Liver (tissue), 9 donors: ENCODE results near the gene FAIM2. TPM values are rescaled to one million over a fixed set of nuclear protein-coding genes. Genes with fewer than 3 reads are reported as not detected.

Experiments
- DNase-seq: peaks from one replicate; pipeline ENCODE4 v3.0.0-alpha.2; 2017; ENCODE audit warnings: low spot score
- H3K27ac ChIP-seq, 2 donors: one replicate each; pipeline ENCODE4 v1.7.0; 2013; ENCODE audit warnings: inconsistent platforms in 2 of 2, low read length in 2 of 2, control low read depth in 1 of 2, low read depth in 1 of 2, mild to moderate bottlenecking in 1 of 2
- H3K27me3 ChIP-seq, 4 donors: one replicate each; pipeline versions ENCODE4 v1.6.1 to v1.7.0; 2013; ENCODE audit warnings: low read length in 3 of 4, inconsistent platforms in 1 of 4, mild to moderate bottlenecking in 1 of 4, moderate library complexity in 1 of 4; ENCODE audit not compliant: control insufficient read depth in 4 of 4, insufficient read depth in 4 of 4
- H3K36me3 ChIP-seq, 4 donors: one replicate each; pipeline versions ENCODE4 v1.6.1 to v1.7.0; 2013; ENCODE audit warnings: low read length in 3 of 4, mild to moderate bottlenecking in 3 of 4, low read depth in 1 of 4, moderate library complexity in 1 of 4; ENCODE audit not compliant: control insufficient read depth in 4 of 4, insufficient read depth in 3 of 4
- H3K4me1 ChIP-seq, 4 donors: one replicate each; pipeline versions ENCODE4 v1.6.1 to v1.7.0; 2013; ENCODE audit warnings: low read length in 3 of 4, mild to moderate bottlenecking in 3 of 4, moderate library complexity in 1 of 4; ENCODE audit not compliant: control insufficient read depth in 4 of 4, insufficient read depth in 4 of 4
- H3K4me3 ChIP-seq, 3 donors: one replicate each; pipeline versions ENCODE4 v1.6.1 to v1.7.0; 2013; ENCODE audit warnings: low read length in 3 of 3, control low read depth in 1 of 3, low read depth in 1 of 3, mild to moderate bottlenecking in 1 of 3
- H3K9ac ChIP-seq, 2 donors: one replicate each; pipeline ENCODE4 v1.7.0; 2013; ENCODE audit warnings: low read length in 2 of 2, mild to moderate bottlenecking in 2 of 2, moderate library complexity in 2 of 2, control low read depth in 1 of 2, low read depth in 1 of 2
- H3K9me3 ChIP-seq, 4 donors: one replicate each; pipeline versions ENCODE4 v1.6.1 to v1.7.0; 2013; ENCODE audit warnings: low read length in 3 of 4; ENCODE audit not compliant: control insufficient read depth in 4 of 4
- ATF3 ChIP-seq: IDR thresholded peaks from 2 replicates; pipeline ENCODE4 v1.6.1; 2016; ENCODE audit warnings: antibody characterized with exemption
- CTCF ChIP-seq: fragments of 150-350 bp; IDR thresholded peaks from 2 replicates; pipeline ENCODE4 v1.5.1; 2017; ENCODE audit warnings: improper control_type of control experiment, low read depth, low read length; ENCODE audit not compliant: missing input control
- EGR1 ChIP-seq, 2 donors: IDR thresholded peaks; 2 replicates each; pipeline ENCODE4 v1.6.1; 2016 to 2018; ENCODE audit warnings: antibody characterized with exemption in 2 of 2, low read depth in 2 of 2
- FOXA1 ChIP-seq: IDR thresholded peaks from 2 replicates; pipeline ENCODE4 v1.6.1; 2016; ENCODE audit warnings: antibody characterized with exemption
- FOXA2 ChIP-seq: IDR thresholded peaks from 2 replicates; pipeline ENCODE4 v1.6.1; 2016; ENCODE audit warnings: antibody characterized with exemption
- GABPA ChIP-seq, 2 donors: IDR thresholded peaks in 1 of 2; conservative IDR thresholded peaks in 1 of 2; 2 replicates each; pipeline ENCODE4 v1.6.1; 2016; ENCODE audit warnings: antibody characterized with exemption in 2 of 2, mild to moderate bottlenecking in 1 of 2, moderate library complexity in 1 of 2
- HNF4A ChIP-seq, 2 donors: conservative IDR thresholded peaks; 2 replicates each; pipeline ENCODE4 v1.6.1; 2016; ENCODE audit warnings: antibody characterized with exemption in 2 of 2, mild to moderate bottlenecking in 2 of 2
- HNF4G ChIP-seq: IDR thresholded peaks from 2 replicates; pipeline ENCODE4 v1.6.1; 2016; ENCODE audit warnings: antibody characterized with exemption
- JUND ChIP-seq, 2 donors: IDR thresholded peaks; 2 replicates each; pipeline ENCODE4 v1.6.1; 2016; ENCODE audit warnings: antibody characterized with exemption in 2 of 2
- NR2F2 ChIP-seq: IDR thresholded peaks from 2 replicates; pipeline ENCODE4 v1.6.1; 2016; ENCODE audit warnings: antibody characterized with exemption
- RAD21 ChIP-seq, 2 donors: IDR thresholded peaks; 2 replicates each; pipeline ENCODE4 v1.6.1; 2016; ENCODE audit warnings: antibody characterized with exemption in 2 of 2, mild to moderate bottlenecking in 2 of 2
- RXRA ChIP-seq, 2 donors: IDR thresholded peaks; 2 replicates each; pipeline ENCODE4 v1.6.1; 2017 to 2018; ENCODE audit warnings: antibody characterized with exemption in 2 of 2, mild to moderate bottlenecking in 1 of 2
- TAF1 ChIP-seq: conservative IDR thresholded peaks from 2 replicates; pipeline ENCODE4 v1.6.1; 2016; ENCODE audit warnings: antibody characterized with exemption, mild to moderate bottlenecking
- YY1 ChIP-seq: IDR thresholded peaks from 2 replicates; pipeline ENCODE4 v1.6.1; 2016; ENCODE audit warnings: antibody characterized with exemption, mild to moderate bottlenecking
- ZBTB33 ChIP-seq: IDR thresholded peaks from 2 replicates; pipeline ENCODE4 v1.6.1; 2016; ENCODE audit warnings: antibody characterized with exemption
- WGBS: extraction: QIAGEN DNeasy Blood & Tissue Kit; methylation state at CpG from one replicate; pipeline ENCODE4 v1.1.7; 2013; 5-methylcytosine and 5-hydroxymethylcytosine counted together
- polyA plus RNA-seq, 2 donors: library from polyadenylated mRNA; stranded (reverse) in 1 of 2; unstranded in 1 of 2; fragments of 200-250 nt in 1 of 2; fragments of >200 nt in 1 of 2; fragmentation: Nextera tagmentation in 1 of 2; extraction: Ambion mirVana in 1 of 2; gene quantifications; one replicate each; pipeline versions ENCODE4 v1.2.1 to v1.2.3, GENCODE V29; 2013 to 2015
- total RNA-seq, 2 donors: library from RNA; depleted of rRNA; stranded (reverse); fragments of >200 nt; gene quantifications; one replicate each; pipeline ENCODE4 v1.2.3, GENCODE V29; 2014
- TF ChIP-seq, protein P1 (sequence below): IDR thresholded peaks from 2 replicates; pipeline ENCODE4 v1.6.1; 2016; ENCODE audit warnings: antibody characterized with exemption, mild to moderate bottlenecking
- TF ChIP-seq, protein P2 (sequence below): IDR thresholded peaks from 2 replicates; pipeline ENCODE4 v1.6.1; 2016; ENCODE audit warnings: antibody characterized with exemption
- donor health status: healthy.
- donor health status: healthy.
- donor health status: healthy.
- donor health status: healthy.
- donor health status: healthy.

FAIM2 gene
- total and polyA plus RNA-seq, 4 donors, result 0.06 to 0.23 TPM; not detected in 2

GRCh38 chr12:49923880-49924556, 20.3 kb upstream of the FAIM2 start:
- 89% methylated on average over 15 of the region's 15 CpGs for WGBS
- H3K27ac ChIP-seq, result no peak overlapping the region
- no peaks in the 10 kb centered on the region for H3K27me3 ChIP-seq
- no peaks in the 10 kb centered on the region for H3K36me3 ChIP-seq
- DNase-seq, result no peak
- H3K4me1 ChIP-seq, result peaks cover 0 to 5% (median 0%) of the 10 kb centered on the region in 4 donors
- TF ChIP-seq CTCF (no peak), YY1 (no peak)
- TF ChIP-seq, protein P1, sequence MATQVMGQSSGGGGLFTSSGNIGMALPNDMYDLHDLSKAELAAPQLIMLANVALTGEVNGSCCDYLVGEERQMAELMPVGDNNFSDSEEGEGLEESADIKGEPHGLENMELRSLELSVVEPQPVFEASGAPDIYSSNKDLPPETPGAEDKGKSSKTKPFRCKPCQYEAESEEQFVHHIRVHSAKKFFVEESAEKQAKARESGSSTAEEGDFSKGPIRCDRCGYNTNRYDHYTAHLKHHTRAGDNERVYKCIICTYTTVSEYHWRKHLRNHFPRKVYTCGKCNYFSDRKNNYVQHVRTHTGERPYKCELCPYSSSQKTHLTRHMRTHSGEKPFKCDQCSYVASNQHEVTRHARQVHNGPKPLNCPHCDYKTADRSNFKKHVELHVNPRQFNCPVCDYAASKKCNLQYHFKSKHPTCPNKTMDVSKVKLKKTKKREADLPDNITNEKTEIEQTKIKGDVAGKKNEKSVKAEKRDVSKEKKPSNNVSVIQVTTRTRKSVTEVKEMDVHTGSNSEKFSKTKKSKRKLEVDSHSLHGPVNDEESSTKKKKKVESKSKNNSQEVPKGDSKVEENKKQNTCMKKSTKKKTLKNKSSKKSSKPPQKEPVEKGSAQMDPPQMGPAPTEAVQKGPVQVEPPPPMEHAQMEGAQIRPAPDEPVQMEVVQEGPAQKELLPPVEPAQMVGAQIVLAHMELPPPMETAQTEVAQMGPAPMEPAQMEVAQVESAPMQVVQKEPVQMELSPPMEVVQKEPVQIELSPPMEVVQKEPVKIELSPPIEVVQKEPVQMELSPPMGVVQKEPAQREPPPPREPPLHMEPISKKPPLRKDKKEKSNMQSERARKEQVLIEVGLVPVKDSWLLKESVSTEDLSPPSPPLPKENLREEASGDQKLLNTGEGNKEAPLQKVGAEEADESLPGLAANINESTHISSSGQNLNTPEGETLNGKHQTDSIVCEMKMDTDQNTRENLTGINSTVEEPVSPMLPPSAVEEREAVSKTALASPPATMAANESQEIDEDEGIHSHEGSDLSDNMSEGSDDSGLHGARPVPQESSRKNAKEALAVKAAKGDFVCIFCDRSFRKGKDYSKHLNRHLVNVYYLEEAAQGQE, result no peak
- no peak overlapping the region for H3K4me3 ChIP-seq
- no peak overlapping the region for H3K9ac ChIP-seq
- no peaks in the 10 kb centered on the region for H3K9me3 ChIP-seq

DNA sequence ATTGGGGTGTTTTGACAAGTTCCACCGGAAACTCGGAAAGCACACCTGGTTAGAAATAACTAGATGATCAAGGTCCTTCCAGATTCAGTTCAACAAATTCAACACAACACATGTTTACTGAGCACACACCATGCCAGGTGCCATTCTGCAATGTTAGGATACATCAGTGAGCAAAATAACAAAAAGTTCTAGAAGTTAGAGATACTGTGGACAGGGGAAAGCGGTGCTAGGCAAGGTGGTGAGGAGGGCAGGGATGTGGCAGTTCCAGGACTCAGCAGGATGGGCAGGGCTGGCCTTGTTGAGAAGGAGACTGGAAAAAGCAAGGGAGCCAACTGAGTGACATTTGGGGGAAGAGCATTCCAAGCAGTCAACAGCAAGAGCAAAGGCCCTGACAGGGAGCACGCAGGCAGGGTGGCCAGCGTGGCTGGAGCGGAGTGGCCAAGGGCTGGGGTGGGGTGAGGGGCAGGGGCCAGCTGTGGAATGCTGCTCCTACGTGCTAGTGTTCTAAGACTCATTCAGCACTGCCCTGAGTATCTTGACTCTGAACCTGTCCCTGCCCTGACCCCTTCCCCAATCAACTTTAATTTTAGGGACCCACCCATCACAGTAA, 19.4 kb upstream of the FAIM2 start:
- Histone ChIP-seq H3K27ac (no peak overlapping the region), H3K9me3 (no peaks in the 10 kb centered on the region), H3K9ac (no peak overlapping the region), H3K4me1 (peaks cover 0 to 5% (median 0%) of the 10 kb centered on the region in 4 donors), H3K27me3 (no peaks in the 10 kb centered on the region), H3K4me3 (no peak overlapping the region), H3K36me3 (no peaks in the 10 kb centered on the region)
- WGBS, result 85% methylated on average over 7 of the region's 7 CpGs
- no peak for DNase-seq
- TF ChIP-seq, protein P2, sequence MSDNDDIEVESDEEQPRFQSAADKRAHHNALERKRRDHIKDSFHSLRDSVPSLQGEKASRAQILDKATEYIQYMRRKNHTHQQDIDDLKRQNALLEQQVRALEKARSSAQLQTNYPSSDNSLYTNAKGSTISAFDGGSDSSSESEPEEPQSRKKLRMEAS, result no peak
- TF ChIP-seq RAD21 (IDR thresholded peaks at IDR 0.05) (no peak), FOXA1 (no peak), NR2F2 (no peak), ZBTB33 (no peak), HNF4G (no peak), EGR1 (IDR thresholded peaks at IDR 0.05; ENCODE audit: low read depth in 2 of 2) (no peak), FOXA2 (no peak), JUND (IDR thresholded peaks at IDR 0.05) (no peak), ATF3 (no peak), HNF4A (conservative IDR thresholded peaks at IDR 0.05) (no peak), CTCF (no peak), RXRA (IDR thresholded peaks at IDR 0.05) (no peak), GABPA (IDR thresholded peaks at IDR 0.05 in 1 of 2, conservative IDR thresholded peaks at IDR 0.05 in 1 of 2) (no peak), TAF1 (no peak), YY1 (no peak)
- TF ChIP-seq, protein P1, result no peak
